ENCODE results near the gene SBDS.
"Not testable (repeated sequence)": the region's sequence is repeated elsewhere in the genome, so short reads cannot be mapped to it uniquely, and the experiment has no call there.

The SBDS gene

DNA sequence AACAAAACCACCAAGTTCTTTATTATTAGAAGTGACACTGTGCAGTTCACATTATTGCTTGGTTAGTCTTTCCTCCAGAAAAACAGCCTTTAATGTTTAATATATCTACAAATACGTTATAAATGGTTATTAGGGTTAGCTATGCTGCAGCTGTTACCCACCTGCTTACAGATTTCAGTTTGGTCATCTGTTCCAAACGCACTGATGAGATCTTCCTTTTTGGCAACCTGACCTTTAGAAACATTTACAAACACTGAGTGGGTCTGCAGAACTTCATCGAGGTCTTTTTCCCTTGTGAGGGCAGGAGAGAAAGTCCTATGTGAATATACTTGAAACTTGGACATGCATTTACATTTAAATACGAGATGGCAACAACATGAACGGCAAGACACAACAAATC lies 1.3 kb downstream of the SBDS start:
- DNase-seq = not testable (repeated sequence)

DNA sequence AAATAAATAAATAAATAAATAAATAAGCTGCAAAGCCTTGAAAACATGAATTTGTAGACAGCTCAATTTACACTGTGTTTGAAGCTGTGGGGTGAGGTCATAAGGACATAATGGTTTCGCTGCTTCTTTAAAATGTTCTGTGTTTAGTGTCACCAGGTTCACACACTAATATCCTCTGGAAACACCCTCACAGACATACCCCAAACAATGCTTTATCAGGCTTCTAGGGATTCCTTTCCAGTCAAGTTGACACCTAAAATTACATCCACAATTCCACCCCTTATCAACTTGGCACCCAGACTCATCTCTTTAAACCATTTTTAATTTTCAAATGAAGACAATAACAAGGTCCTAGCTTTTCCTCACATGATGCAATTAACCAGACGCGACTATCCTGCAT lies 5.8 kb downstream of the SBDS start:
- not testable (repeated sequence) for DNase-seq

DNA sequence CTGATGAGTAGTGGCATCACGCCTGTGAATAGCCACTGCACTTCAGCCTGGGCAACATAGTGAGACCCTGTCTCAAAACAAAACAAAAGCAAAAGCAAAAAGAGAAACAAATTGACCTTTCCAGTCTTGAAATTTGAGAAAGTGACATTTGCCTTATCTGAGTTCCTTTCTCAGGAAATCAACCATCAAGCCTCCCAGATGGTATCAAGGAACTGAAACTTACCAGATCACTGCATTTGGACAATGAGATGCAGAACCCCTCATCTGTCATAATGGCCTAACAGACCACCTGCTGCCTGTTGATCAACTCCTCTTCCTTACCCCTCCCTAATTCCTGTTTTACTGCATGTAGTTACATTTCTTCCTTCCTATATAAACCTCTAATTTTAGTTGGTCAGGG lies 15.1 kb downstream of the SBDS start:
- DNase-seq = not testable (repeated sequence)

DNA sequence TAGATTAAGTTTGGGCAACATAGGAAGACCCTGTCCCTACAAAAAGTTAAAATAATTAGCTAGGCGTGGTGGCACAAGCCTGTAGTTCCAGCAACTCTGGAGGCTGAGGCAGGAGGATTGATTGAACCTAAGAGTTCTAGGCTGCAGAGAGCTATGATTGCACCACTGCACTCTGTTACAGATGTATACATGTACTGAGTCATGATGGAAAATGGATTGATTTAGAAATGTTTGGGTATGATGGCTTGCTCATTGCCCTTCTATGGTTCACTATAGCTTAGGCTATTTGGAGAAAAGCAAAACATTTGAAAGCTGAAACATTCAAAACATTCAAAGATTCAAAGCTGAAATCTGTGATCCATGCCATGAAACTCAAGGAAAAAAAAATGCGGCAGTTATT lies 16.4 kb downstream of the SBDS start:
- DNase-seq = not testable (repeated sequence)

DNA sequence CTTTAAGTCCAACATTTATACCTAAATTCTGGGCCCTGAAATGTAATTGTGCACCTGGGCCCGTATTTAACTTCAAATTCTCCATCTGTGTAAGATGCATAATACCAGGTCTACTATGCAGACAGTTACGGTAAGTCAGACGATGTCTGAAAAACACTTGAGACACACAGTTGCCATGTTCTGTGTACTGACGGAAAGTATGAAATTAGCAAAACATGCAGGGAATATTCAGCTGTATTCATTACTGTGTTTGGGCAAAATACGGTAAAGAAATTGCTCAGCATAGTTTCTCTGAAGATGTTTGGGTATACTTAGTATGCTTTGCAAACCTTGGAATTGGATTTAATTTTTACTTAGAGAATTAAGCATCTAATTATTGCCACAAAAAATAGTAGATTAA lies 17.1 kb downstream of the SBDS start:
- DNase-seq = not testable (repeated sequence)

DNA sequence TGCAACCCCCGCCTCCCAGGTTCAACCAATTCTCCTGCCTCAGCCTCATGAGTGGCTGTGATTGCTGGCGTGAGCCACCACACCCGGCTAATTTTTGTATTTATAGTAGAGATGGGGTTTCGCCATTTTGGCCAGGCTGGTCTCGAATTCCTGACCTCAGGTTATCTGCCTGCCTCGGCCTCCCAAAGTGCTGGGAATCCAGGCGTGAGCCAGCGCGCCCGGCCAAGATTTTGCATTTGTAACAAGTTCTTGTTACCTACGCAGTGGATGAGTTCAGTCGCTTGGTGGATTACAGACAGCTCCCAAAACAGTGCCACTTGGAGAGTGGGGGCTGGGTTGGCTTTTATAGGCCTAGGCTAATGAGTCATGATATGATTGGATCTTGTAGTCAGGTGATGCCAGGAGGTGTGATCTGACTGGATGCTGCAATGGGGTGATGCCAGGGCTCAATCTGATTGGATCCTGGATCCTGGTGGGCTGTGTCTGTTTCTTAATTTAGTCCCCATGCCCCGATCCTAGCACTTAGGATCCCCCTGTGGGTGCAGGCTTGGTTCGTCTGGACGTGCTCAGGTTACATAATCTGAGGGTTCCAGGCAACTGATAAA lies 20.3 kb downstream of the SBDS start:
- DNase-seq = no peak

DNA sequence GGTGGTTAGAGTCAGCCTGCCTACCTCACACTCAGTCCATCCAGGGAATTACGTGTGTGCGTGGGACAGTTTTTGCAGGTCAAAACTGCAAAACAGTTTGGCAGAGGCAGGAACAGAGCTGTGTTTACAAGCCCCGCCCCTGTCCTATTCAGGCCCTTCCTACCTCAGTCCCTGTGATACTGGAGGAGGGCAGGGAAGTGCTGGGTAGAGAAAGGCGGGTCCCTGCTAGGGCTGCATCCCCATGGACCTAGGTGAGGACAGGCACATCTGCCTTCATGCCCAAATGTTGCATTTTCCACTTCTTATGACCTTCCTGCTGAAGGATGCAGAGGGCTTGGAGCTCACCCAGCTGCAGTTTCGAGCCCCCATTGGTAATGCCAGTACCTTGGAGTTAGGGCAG lies 25.1 kb downstream of the SBDS start:
- no peak for DNase-seq

DNA sequence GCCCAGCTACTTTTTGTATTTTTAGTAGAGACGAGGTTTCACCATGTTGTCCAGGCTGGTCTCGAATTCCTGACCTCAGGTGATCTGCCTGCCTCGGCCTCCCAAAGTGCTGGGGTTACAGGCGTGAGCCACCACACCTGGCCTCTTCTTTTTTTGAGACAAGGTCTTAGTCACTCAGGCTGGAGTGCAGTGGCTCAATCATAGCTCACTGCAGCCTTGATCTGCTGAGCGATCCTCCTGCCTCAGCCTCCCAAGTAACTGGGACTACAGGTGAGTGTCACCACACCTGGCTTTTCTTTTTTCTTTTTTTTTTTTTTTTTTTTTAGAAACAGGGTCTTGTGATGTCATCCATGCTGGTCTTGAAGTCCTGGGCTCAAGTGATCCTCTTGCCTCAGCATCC lies 26.4 kb downstream of the SBDS start:
- DNase-seq = not testable (repeated sequence)

DNA sequence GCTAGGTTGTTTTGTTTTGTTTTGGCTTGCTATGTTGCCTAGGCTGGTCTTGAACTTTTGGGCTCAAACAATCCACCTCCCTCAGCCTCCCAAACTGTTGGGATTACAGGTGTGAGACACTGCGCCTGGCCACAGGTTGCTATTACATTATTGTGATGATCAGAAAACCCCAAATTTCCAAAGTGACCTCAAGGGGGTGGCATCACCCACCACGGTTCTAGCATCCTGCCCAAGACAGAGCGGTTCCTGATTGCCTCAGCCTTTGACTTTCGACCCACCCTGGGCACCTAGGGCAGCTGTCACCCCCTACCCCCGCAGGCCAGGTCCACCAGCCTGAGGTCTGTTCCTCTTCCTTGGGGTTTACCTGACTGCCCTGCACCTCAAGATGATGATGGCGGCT lies 28.4 kb downstream of the SBDS start:
- DNase-seq = no peak

DNA sequence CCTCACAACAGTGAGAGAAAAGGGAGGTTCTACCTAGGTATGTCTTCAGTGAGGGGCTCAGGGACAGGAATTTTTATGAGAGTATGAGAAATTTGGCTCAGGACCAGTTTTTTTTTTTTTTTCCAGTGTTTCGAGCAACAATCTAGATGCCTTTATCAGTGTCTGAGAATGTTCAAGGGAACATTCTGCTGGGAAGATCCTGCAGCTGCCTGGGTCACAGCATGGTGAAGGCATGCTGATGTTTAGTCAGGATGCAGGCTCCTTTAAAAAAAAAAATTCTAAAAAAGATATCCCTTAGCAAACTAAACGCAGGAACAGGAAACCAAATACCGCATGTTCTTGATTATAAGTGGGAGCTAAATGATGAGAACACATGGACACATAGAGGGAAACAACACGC lies 31.0 kb downstream of the SBDS start:
- no peak for DNase-seq

DNA sequence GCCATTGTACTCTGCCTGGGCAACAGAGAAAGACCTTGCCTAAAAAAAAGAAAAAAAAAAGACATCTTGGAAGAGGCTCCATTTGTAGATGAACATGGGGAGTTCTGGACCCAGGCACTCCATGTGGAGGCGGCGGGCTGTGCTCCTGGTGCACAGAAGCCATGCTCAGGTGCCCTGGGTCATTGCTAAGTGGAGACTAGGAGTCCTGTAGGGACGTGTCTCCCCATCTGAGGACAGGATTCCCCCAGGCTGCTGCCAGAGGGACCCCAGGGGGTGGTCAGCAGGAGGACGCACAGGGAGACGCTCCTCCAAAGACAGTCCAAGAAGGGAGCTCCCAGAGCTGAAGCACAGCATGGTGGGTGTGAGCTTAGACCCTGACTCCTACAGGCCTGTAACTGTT lies 34.3 kb downstream of the SBDS start:
- DNase-seq = no peak

DNA sequence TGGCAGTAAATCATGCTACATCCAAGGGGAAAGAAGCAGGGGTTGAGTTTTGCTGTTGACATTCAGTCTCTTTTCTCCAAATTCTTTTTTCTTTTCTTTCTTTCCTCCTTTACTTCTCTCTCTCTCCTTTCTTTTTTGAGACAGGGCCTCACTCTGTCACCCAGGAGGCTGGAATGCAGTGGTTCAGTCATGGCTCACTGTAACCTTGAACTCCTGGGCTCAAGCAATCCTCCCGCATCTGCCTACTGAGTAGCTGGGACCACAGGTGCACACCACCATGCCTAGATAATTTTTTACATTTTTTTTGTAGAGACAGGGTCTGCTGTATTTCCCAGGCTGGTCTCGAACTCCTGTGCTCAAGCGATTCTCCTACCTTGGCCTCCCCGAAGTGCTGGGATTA lies 35.2 kb downstream of the SBDS start:
- no peak for DNase-seq

DNA sequence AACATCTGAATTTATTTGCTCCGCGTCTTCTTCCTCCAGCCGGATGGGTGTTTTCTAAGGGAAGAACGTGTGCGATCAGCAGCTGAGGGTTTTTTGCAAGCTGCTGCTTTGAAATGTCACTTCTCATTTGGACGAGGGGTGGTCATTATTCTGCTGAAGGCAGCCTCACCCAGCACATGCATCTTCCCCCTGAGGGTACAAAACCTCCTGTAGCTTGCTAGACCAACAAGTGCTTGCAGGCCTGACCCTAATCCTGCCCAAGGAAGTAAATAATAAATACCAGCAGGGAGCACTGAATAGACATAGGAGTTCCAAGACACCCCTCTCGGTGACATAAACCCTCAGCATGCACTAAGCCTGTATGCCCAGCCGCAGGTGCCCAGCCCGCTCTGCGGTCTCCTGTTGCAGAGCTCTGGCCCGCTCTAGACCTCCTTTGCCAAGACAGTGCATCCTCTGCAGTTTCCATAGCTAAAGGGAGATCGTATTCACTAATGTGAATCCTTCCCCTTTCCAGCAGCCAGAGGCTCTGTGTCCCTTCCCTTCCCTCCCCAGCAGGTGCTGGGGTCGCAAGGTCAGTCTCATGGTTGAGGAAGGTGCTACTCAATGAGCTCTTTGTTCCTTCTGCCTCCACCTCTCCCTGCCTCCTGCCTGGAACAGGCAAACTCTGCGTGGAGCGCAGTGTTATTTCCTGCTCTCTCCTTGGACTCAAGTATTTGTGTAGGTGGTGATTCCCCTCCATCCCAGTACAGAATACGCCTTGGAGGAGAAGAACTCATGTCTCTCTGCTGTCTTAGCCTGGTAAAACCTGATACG lies 36.6 kb downstream of the SBDS start:
- no peak for DNase-seq

DNA sequence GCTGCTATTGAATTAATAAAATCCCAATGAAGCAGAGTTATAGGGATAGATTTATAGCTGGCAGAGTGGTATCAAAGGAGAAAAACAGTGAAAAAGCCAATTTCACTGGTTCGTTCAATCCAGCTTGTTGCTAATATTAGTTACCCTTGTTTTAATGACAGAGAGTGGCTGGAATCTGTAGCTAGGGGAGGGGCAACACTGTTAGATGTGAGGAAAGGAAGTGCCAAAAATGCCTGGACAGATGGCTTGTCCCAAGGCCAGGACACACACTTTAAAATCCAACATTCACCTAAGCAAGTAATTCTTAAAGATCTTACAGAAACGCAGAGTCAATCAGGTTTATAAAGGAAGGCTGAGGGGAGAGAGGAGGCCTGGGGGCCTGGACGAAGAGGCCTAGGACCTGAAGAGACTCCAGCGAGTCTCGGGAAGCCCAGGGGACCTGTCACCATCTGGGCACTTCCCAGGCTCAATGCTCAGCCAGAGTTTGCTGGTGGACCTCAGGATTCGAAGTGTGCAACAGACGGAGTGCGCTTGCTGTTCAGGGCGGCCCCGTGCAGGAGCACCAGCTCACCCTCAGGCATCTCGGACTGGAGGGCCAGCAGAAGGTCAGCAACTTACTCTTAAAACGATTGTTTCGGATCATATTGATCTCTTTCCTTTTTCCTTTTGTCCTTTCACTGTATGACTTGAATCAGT lies 37.6 kb downstream of the SBDS start:
- DNase-seq = no peak

DNA sequence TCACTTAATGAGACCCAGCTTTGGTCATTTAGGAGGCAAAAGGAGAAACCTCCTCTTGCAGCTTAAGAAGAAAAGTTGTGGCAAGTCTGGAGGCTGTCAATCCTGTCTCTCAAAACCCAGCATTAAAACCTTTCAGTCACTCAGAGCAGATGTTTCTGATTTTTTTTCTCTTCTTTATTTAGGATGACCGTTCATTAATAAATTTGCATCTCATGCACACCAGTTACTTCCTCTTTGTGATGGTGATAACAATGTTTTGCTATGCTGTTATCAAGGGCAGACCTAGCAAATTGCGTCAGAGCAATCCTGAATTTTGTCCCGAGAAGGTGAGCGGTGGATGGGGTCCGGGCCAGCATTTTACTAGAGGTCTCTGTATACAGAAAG lies 42.4 kb downstream of the SBDS start:
- no peak for DNase-seq

DNA sequence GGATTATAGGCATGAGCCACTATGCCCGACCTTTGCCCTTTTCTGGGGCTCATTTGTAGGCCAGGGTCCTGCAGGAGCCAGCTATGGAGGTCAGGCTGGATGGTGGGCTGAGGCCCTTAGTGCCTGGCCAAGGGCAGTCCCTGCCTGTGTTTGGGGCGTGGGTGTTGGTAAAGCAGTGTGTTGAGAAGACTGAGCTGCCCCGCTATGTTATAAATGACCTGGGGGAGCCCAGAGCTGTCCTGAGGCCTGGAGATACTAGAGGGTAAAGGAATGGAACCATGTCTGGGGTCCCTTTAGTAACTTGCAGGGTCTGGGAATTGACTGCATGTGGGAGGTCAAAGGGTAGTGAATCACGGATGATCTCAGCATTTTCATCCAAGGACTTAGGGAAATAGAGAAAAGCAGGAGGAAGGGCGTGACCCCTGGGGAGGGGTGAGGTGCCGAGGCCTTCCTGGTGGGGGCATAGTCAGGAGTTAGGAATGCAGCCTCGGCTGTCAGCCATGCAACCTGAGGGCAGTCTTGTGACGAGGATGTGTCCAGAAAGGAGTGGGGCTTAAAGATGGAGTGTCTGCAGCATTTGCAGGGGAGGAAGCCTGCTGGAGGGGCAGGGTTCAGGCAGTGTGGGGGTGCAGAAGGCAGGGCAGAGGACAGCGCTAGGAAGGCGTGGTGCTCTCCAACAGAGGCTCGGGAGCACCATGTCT lies 42.9 kb downstream of the SBDS start:
- no peak for DNase-seq

DNA sequence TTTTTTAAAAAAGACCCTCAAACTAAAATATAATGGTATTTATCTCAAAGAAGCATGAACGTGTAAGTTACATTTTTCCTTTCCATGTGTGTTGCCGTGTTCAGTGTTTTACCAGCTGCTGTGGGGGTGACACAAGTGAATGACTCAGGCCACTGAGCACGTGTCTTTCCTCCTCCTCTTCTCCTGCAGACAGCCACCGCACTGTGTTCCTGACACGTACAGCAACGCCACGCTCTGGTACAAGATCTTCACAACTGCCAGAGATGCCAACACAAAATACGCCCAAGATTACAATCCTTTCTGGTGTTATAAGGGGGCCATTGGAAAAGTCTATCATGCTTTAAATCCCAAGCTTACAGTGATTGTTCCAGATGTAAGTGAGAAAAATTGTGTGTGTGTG lies 44.6 kb downstream of the SBDS start:
- DNase-seq = no peak

DNA sequence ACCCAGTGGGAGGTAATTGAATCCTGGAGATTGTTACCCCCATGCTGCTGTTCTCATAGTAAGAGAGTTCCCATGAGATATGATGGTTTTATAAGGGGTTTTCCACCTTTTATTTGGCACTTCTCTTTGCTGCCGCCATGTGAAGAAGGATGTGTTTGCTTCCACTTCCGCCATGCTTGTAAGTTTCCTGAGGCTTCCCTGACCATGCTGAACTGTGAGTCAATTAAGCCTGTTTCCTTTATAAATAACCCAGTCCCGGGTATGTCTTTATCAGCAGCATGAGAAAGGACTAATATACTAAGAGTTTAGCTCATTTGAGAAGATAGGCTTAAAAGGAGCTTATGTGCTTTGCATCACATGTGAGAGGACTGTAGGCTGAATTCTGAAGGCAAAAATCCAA lies 45.1 kb downstream of the SBDS start:
- no peak for DNase-seq

DNA sequence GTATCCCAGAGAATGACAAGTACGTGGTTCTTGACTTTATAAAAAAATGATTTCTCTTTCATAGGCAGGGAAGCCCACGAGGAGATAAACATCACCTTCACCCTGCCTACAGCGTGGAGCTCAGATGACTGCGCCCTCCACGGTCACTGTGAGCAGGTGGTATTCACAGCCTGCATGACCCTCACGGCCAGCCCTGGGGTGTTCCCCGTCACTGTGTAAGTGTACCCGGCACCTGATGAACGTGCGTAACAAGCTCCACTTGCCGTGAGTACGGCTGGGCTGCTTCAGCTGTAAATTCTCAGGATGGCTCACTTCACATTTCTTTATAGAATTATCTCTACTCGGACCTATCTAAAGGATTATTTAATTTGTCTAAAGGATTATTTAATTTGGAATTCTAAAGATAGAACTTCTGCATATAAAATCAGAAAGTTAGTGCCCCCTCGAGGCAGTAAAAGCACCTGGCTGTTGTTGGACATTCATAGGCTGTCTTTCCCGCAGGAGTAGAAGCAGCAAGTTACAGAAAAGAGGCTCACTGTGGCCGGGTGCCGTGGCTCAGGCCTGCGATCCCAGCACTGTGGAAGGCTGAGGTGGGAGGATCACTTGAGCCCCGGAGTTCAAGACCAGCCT lies 46.8 kb downstream of the SBDS start:
- no peak for DNase-seq

DNA sequence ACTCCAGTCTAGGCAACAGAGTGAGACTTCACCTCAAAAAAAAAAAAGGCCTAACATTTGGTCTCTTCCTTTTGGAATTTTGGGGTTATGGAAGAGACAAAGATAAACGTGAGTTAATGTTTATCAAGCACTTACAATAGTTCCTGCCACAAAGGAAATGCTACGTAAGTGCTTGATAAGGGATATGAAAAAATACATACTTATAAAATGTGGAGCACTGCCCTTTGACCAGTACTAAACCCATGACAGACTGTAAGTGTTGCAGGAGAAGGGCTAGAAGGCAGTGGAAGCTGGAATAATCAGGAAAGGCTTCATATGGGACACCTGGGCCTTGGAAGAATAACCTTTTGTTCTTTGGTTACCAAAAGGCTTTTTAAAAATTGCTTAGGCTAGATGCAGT lies 48.8 kb downstream of the SBDS start:
- no peak for DNase-seq

DNA sequence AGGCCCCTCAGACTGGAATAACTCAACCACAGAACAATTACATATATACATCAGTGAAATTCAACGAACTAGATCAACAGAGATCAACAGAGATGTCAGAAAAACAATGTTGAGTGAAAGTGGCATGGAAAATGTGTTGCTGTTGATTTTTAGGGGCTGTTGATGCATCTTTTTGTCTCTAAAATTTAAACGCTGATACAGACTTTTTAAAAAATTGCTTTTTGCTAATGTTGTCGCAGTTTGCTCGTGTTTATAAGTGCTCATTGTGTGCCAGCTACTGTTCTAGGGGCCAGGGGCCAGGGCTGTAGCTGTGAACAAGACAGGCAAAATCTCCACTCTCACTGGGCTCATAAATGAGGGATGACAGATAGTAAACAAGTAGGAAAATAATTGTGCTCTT lies 56.1 kb downstream of the SBDS start:
- no peak for DNase-seq

DNA sequence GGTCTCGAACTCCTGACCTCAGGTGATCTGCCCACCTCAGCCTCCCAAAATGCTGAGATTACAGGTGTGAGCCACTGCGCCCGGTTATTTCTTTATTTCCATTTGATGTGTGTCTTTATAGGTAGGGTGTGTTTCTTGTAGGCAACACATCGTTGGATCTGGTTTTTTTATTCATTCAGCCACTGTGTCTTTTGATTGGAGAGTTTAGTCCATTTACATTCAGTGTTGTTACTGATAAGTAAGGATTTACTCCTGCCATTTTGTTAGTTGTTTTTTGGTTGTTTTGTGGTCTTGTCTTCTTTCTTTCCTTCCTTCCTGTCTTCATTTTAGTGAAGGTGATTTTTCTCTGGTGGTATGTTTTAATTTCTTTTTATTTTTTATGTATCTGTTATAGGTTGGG lies 57.4 kb downstream of the SBDS start:
- no peak for DNase-seq
